H1 (cell line): ENCODE data around the gene RAMACL. TPM values are rescaled to one million over a fixed set of nuclear protein-coding genes. Genes with fewer than 3 reads are reported as not detected.

Source experiments
- CHD7 ChIP-seq: fragments of 300-600 bp; sonication (generic); IDR thresholded peaks from 2 replicates; pipeline ENCODE4 v1.7.1; 2012; ENCODE audit warnings: low read length, moderate library complexity, mild to moderate bottlenecking, inconsistent platforms; ENCODE audit not compliant: insufficient replicate concordance
- KDM4A ChIP-seq: IDR thresholded peaks from one replicate; pipeline ENCODE4 v1.7.1; 2012; ENCODE audit warnings: low read depth, mild to moderate bottlenecking, moderate library complexity, low read length, inconsistent platforms; ENCODE audit not compliant: severe bottlenecking
- NANOG ChIP-seq: IDR thresholded peaks from 2 replicates; pipeline ENCODE4 v1.6.1; 2011; ENCODE audit warnings: low read length, low read depth, mild to moderate bottlenecking, inconsistent platforms; ENCODE audit not compliant: insufficient read depth, poor library complexity, severe bottlenecking
- POU5F1 ChIP-seq: IDR thresholded peaks from 2 replicates; pipeline ENCODE4 v1.6.1; 2011; ENCODE audit warnings: low read depth, mild to moderate bottlenecking, low read length, moderate library complexity
- SP1 ChIP-seq: IDR thresholded peaks from 2 replicates; pipeline ENCODE4 v1.6.1; 2011; ENCODE audit warnings: low read depth, low read length
- TCF12 ChIP-seq: IDR thresholded peaks from 2 replicates; pipeline ENCODE4 v1.6.1; 2011; ENCODE audit warnings: low read depth, mild to moderate bottlenecking, low read length
- ZNF274 ChIP-seq: IDR thresholded peaks from 2 replicates; pipeline ENCODE4 v1.7.0; 2012; ENCODE audit warnings: low read length, borderline replicate concordance; ENCODE audit errors: extremely low read depth
- polyA plus RNA-seq, 7 experiments: library from polyadenylated mRNA; depleted of rRNA in 3 of 7; stranded (reverse) in 5 of 7; unstranded in 2 of 7; fragments of >200 nt in 5 of 7; fragments of 200-250 nt in 2 of 7; gene quantifications; 1 replicate in 5 of 7; 2 replicates in 1 of 7; 4 replicates in 1 of 7; pipeline versions ENCODE4 v1.2.1 to v1.2.3, GENCODE V29; 2011 to 2013; ENCODE audit warnings: missing spikeins in 2 of 7, mixed read lengths in 2 of 7
- total RNA-seq: library from RNA; stranded (reverse); fragmentation: NEBNext Ultra II Directional; extraction: Animal tissue kit (Norgen Biotek cat#: 25700); gene quantifications from 2 replicates; pipeline ENCODE4 v1.2.1, GENCODE V29; 2021

Gene RAMACL
- total and polyA plus RNA-seq, 2 of the 8 experiments (the other 6 are each of a cell fraction or from before 2014, with no cell fraction given): 0.23 to 0.97 TPM

- TF ChIP-seq KDM4A: no peak
- no peak for TF ChIP-seq SP1
- no peak for TF ChIP-seq CHD7
- TF ChIP-seq ZNF274: no peak
- no peak for TF ChIP-seq POU5F1
- no peak for TF ChIP-seq NANOG
- no peak for TF ChIP-seq TCF12
- TF ChIP-seq, all 59 proteins: peak for 0
These were observed 12.1 kb upstream of the RAMACL start (continued) for GRCh38 chr6:166598441-166599138.
